MV-4-11 (cell line): ENCODE measurements around the gene SMIM14.
"Not testable (repeated sequence)": the region's sequence is repeated elsewhere in the genome, so short reads cannot be mapped to it uniquely, and the experiment has no call there.

Source experiments
- DNase-seq: peaks from one replicate; lab custom pipeline; 2025; lab: John Stamatoyannopoulos, UW

Gene SMIM14

DNA sequence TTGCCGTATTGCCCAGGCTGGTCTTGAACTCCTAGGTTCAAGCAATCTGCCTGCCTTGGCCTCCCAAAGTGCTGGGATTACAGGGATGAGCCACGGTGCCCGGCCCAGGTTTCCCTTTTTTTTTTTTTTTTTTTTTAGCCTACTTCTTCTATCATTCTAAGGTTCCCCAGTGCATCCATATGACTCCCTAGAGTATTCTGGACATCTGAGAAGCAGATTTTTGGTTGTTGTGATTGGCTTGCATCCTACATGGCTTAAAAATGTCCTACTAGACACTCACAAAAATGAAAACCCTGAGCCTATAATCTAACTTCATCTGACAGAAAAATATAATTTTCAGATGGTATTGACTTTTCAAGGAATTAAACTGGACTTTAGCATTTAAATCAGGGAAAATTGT is 41.7 kb downstream of the SMIM14 start:
- DNase-seq: no peak

DNA sequence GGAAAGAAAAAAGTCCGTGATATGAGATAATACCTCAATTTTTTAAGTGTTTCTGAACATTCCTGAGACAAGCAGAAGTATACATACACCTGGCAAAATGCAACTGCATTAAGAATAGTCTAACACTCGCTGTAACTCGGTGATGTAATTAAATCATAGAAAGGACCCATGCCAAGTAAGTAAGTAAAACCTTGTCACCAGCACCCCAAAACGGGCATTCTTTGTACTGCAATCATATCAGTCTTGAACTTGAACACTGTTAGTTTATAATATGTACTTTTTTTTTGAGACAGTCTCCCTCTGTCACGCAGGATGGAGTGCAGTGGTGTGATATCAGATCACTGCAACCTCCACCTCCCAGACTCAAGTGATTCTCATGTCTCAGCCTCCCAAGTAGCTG is 47.4 kb downstream of the SMIM14 start:
- DNase-seq: no peak

DNA sequence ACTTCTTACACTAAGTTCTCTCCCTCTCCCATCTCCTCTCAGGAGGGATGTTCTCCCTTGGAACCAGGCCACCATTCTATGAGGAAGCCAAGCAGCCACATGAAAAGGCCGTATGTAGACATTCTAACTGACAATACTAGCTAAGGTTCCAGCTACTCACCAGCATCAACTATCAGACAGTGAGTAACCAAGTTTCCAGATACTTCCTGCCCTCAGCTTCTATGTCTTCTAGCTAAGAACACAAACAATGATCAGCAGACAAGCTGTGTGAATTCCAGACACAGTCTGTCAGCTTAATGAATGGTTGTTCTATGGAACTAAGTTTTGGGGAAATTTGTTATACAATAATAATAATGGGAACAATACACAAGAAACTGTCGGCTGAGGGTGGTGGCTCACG is 50.8 kb downstream of the SMIM14 start:
- no peak for DNase-seq

DNA sequence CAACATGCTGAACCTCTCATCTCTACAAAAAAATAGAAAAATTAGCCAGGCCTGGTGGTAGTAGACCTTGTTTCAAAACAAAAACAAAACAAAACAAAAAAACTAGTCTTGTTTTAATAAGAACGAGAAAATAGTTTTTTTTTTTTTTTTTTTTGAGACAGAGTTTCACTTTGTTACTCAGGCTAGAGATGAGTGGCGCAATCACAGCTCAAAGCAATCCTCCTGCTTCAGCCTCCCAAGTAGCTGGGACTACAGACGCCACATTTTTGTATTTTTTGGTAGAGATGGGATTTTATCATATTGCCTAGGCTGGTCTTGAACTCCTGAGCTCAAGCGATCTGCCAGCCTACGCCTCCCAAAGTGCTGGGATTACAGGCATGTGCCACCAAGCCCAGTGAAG is 63.7 kb downstream of the SMIM14 start:
- DNase-seq: peak; percentile 32

DNA sequence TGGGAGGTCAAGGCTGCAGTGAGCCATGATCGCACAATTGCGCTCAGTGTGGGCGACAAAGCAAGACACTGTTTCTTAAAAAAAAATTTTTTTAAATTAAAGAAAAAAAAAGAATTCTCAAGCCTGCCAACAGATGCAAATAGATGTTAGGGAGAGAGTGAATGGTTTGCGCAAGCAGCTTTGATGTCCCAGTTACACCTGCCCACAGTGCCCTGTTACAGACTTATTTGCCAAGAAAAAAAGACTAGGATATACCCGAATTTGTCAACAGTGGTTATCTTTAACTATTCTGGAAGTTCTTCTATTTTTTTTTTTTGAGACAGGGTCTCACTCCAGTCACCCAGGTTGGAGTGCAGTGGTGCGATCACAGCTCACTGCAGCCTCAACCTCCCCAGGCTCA is 67.2 kb downstream of the SMIM14 start:
- no peak for DNase-seq

DNA sequence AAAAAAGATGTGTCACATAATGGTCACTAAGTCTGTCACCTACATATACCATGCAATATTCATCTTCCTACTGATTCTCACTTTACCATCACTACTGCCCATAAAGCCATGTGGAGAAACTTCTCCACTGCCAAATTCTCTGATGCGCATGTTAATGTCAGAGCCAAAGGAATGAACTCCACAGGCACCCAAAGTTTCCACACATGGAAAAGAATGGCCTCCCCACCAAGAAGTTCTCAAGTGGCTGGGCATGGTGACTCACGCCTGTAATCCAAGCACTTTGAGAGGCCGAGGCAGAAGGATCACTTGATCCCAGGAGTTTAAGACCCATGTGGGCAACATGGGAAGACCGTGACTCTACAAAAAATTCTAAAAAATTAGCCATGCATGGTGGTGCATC is 67.6 kb downstream of the SMIM14 start:
- no peak for DNase-seq

DNA sequence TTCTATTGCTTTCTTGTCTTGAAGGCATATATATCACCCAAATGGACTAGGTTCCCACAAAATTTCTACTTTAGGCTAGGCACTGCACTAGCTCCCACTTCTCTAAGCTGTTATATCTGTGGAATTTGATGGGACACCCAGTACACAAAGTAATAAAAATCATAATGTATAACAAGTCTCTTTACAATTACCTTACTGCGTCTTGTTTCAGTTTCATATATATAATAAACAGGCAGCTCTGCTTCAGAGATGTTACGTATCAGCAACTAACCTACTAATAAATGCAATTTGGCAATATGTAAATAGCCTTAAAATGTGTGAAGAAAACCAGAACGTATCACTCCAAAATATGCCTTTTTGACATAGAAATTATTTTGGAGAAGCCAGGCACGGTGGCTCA is 69.5 kb downstream of the SMIM14 start:
- no peak for DNase-seq

DNA sequence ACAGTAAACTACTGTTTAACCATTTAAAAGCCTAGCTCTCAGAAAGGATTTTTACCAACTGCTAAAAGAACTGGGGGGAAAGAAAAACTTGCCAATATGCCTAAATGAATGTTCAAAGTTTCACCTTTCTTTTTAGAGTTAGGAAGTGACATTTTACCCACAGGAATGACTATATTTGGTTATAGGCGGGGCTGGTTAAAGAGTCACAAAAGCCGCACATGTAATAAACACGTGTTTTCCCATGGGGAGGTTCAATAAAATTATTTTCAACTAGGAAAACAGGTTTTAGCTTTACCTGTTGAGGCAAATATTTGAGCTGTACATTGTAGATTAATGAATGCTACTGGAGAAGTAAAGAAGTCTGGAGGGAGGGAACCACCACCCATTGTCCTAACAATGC is 69.9 kb downstream of the SMIM14 start:
- peak; percentile 15 for DNase-seq

DNA sequence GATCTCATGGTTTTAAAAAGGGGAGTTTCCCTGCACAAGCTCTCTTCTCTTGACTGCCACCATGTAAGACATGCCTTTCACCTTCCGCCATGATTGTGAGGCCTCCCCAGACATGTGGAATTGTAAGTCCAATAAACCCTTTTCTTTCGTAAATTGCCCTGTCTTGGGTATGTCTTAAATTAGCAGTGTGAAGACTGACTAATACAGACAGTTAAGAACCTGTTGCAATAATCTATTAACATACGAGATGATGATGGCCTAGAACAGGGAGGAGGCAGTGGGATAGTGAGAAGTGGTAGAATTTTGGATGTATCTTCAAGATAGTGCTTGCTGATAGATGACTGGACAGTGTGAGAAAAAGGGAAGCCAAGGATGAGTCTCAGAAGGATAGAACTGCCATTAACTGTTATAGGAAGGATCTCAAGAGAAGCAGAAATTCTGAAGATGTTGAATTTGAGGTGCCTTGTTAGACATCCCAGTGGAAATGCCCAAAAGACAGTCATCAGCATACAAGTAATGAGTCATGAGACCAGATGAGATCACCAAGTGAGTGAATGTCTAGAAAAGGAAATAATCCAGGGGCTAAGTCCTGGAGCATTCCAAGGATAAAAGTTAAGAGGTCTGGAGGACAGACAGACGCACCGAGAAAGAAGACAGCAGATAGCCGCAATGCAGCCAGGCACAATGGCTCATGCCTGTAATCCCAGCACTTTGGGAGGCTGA is 72.6 kb downstream of the SMIM14 start:
- DNase-seq: no peak

DNA sequence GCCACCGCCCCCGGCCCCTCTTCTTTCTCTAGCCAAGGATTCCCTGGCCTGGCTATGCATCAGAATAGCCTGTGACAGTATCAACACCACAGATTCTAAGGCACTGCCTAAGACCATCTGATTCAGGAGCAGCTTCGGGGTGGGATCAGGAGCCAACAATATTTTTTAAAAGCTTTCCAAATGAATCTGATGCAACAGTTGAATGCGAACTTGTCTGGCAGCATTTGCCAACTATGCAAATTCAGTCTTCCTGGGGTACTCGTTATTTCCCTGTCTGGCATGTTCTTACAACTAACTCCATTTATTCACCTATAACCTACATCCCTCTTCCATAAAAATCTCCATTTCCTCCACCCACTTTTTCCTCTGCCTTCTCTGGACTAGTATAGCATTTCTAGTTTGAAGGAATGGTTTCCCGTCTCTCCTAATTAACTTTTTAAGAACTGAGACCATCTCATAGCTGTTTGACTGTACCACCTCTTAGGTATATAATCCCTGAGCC is 75.3 kb downstream of the SMIM14 start:
- no peak for DNase-seq

DNA sequence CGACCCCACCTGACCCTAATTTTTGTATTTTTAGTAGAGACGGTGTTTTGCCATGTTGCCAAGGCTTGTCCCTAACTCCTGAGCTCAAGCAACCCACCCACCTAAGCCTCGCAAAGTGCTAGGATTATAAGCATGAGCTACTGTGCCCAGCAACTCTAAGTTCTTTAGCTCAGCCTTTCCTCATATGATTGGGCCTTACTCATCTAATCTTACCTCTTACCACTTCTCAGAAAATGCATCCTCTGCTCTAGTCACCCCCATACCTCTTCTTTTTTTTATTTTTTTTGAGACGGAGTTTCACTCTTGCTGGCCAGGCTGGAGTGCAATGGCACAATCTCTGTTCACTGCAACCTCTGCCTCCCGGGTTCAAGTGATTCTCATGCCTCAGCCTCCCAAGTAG is 75.9 kb downstream of the SMIM14 start:
- DNase-seq: no peak

DNA sequence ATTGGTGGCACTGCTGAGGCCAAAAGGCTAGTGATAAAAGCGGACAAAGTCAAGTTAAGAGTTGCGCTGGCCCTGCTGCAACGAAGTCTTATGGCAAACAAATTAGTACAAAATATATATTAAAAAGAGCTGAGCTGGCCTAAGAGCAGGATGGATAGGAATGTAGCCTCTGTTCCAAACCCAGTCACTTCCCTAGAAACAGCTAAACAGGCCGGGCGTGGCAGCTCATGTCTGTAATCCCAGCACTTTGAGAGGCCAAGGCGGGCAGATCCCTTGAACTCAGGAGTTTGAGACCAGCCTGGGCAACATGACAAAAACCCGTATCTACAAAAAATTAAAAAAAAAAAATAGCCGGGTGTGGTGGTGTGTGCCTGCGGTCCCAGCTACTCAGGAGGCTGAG is 79.0 kb downstream of the SMIM14 start:
- no peak for DNase-seq

DNA sequence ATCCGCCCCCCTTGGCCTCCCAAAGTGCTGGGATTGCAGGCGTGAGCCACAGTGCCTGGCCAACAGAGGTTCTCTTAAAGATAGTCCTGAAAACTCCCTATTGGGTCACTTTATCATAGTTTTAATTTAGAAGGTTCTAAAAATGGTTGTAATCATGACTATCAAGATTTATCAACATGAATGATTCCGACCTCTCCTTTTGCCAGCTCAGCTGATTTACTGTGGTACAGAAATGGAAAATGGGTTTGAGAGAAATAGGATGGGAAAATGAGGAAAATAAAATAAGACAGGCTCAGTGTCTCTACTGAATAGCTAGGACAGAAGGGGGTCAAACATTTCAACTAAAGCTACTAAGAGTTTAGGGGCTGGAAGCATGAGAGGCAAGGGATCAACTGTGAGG is 83.2 kb downstream of the SMIM14 start:
- DNase-seq: no peak

DNA sequence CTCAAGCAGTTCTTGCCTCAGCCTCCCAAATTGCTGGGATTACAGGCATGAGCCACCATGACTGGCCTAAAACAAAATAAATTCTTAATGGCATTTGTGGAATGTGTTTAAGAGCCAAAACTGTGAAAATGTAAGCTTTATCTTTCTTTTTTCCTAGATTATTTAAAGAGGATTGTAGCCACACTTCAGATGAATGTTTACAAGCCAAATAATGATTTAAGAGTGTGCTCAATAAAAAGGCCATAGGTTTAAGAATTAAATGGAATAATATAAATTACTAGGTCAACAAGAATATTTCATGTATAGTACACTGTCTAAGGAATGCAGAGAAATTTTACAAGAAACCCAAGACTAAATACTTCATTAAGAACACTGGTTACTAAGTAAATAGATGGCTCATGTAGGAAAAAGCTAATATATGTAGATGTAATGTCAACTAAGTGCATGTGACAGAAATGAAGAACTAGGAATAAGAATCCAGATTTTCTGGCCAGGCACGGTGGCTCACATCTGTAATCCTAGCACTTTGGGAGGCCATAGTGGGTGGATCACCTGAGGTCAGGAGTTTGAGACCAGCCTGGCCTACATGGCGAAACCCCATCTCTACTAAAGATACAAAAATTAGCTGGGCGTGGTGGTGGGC is 90.1 kb downstream of the SMIM14 start:
- DNase-seq: no peak

DNA sequence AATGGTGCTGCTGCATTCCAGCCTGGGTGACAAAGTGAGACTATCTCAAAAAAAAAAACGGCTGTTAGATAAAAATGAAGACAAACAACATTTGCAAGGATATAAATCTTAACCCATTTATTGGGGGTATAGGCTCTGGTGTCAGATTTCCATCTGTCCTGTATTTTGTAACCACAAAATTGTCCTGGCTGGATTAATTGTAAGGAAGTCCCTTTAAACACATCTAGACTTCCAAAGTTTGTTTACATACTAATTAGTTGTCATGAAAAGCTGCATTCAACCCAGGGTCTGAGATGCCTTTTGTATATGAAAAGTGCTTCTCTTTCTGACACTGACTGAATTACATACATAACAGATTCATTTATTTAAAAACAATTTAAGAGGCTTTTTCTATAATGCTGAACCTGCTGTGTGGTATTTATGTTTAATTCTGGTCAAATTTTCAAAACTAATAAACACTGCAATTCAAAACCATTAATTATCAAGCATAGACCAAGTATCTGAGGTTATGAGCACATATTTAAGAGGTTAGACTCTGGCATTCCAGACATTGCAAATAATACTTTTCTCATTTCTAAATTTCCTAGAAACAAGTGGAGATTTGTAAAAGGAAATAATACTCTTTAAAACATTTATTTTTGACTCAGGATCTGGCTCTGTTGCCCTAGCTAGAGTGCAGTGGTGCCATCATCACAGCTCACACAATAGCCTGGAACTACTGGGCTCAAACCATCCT is 93.9 kb downstream of the SMIM14 start:
- no peak for DNase-seq

DNA sequence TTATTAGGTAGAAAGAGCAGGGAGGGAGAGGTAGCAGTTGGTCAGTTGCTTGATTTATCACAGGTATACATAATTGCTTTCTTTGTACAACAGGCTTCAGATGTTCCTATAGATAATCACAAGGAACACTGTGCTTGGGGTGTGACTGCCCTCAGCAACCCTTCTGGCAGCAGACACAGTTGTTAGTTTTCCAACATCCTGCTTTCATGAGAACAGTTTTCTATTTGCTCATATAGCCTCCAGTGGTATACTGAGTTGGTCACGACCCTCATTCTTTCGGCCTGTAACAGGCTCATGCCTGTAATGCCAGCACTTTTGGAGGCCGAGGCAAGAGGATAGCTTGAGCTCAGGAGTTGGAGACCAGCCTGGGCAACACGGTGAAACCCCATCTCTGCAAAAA is 94.6 kb downstream of the SMIM14 start:
- DNase-seq: not testable (repeated sequence)

DNA sequence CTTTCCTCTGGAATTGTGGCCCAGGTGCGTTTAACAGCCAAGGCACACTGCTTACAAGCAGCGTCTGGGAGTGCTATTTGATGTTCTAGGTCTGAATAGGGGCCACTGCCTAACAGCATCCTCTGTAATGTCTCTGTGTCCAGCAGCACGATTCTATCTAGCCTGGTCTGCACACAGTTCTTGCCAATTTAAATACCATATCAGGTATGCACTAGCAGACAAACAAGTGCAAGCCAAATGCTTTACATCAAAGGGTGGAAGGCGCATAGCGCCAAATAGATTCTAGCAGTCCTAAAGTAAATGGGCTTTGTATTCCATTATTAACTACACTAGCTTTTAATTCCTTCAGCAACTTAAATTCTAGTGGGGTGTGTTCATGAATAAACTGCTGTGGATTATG is 95.6 kb downstream of the SMIM14 start:
- DNase-seq: no peak

DNA sequence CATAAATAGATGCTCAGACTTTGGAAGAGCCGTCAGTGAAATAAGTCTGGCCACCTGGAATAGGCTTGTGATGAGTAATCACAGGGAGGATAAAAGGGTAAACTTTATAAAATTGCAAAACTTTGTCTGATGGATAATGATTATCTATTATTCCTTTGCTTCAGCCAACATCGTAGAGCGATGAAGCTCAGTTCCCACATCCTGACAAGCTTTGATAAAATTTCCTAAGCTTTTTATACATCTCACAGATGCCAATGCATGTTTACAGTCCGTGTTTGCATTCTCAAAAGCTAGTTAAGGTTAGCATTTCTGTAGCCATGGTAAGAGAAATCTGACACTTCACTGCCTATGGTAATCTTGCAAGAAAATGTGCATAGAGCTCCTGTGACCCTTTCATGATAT is 96.1 kb downstream of the SMIM14 start:
- no peak for DNase-seq

DNA sequence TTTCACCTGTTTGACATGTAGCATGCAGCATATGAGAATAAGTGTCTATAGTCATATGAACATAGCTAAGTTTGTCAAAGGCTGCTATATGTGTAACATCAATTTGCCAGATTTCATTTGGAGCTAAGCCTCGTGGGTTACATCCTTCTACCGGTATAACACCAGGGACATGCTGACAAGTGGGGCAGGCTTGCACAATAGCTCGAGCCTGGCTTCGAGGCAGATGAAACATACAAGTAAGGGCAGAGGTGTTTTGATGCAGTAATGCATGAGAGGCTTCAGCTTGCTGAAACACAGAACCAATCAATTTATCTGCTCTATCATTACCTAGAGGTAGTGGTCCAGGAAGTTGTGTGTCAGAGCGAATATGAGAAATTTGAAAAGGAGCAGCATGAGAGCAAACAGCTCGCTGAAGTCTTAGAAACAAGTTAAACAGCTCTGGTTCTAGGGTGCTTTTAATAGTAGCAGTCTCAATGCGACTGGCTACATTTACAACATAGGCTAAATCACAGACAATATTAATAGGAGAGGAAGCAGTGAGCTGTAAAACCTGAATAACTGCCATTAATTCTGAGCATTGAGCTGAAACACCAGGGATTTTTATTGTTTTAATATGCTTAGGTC is 96.6 kb downstream of the SMIM14 start:
- no peak for DNase-seq

DNA sequence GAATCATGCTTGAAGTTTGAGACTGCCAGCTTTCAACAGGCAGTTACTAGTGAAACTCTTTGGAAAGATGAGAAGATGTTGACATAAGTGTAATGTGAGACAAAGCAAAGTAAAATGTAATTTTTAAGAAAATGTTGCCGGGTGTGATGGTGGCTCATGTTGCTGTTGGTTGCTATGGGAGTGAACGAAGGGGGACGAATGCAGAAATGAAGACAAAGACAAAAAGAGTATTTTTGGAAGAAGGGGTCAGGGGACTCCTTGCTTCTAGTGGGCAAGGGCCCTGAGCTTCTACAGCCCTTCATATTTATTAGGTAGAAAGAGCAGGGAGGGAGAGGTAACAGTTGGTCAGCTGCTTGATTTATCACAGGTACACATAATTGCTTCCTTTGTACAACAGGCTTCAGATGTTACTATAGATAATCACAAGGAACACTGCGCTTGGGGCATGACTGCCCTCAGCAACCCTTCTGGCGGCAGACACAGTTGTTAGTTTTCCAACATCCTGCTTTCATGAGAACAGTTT is 99.5 kb downstream of the SMIM14 start:
- no peak for DNase-seq

DNA sequence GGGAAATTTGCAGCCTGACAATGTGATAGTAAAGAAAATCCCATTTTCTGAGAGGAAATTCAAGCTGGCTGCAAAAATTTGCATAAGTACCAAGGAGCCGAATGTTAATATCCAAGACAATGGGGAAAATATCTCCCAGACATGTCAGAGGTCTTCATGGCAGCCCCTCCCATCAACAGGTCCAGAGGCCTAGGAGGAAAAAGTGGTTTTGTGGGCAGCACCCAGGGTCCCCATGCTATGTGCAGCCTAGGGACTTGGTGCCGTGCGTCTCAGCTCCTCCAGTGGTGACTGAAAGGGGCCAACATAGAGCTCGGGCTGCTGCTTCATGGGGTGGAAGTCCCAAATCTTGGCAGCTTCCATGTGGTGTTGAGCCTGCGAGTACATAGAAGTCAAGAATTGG is 105.1 kb downstream of the SMIM14 start:
- DNase-seq: no peak

DNA sequence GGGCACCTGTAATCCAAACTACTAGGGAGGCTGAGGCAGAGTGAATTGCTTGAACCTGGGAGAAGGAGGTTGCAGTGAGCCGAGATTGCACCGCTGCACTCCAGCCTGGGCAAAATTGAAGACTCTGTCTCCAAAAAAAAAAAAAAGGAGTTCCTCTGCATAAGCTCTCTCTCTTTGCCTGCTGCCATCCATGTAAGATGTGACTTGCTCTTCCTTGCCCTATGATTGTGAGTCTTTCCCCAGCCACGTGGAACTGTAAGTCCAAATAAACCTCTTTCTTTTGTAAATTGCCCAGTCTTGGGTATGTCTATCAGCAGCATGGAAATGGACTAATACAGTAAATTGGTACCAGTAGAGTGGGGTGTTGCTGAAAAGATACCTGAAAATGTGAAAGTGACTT is 106.4 kb downstream of the SMIM14 start:
- DNase-seq: not testable (repeated sequence)
